ENCODE data around the gene OSBPL10. TPM values are rescaled to one million over a fixed set of nuclear protein-coding genes. Genes with fewer than 3 reads are reported as not detected.

OSBPL10 gene
- total and polyA plus RNA-seq, 2 experiments from 2014 or later = 2.4 to 8.1 TPM

DNA sequence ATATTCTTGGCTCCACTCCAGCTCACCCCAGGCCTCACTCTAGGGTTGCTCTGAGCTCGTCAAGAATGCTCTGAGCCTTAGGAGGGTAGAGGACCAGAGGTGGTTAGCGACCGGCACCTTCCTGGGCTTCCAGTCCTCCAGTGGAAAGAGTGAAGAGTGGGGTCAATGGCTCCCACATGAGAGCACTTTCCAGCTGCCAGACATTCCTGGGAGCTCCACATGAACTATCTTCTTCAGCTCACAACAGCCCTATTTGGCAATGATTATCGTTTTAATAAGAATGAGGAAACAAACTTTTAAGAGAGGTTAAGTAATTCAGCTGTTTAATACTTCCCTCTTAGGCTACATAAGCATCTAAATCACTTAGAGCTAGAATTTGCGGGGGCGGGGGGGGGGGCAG is 309.1 kb downstream of the OSBPL10 start:
- DNase-seq = no peak
- H3K36me3 ChIP-seq (ENCODE audit: low read depth) = no peaks in the 10 kb centered on the region

DNA sequence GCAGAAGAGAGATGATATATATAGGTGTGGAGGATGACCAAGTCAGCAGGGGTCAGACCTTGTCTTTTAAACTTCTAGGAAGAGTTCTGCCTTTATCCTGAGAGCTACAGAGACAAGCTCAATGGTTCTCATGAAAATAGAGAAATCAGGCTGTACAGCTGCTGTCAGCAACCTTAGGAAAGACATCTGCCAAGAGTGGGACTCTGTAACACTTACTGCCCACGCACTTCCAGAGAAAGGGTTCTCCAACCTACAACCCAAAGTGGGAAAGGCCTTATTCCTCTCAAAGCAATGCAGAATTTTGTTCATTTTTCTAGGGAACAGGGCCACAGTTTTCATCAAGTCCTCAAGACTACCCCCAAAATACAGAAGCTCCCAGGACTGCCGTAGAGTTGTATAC is 309.6 kb downstream of the OSBPL10 start:
- no peak overlapping the region for H2AFZ ChIP-seq
- H3K4me3 ChIP-seq = no peak overlapping the region
- no peak overlapping the region for H3K27ac ChIP-seq
- H3K9me3 ChIP-seq (ENCODE audit: low read depth) = no peaks in the 10 kb centered on the region
- no peaks in the 10 kb centered on the region for H3K27me3 ChIP-seq (replicated peaks; ENCODE audit: insufficient read depth)
- no peak overlapping the region for H3K9ac ChIP-seq
- no peak overlapping the region for H3K4me2 ChIP-seq (ENCODE audit: unreplicated experiment)
- 50 to 53% methylated on average over 2 of the region's 2 CpGs for WGBS, 2 experiments (ENCODE audit: low coverage in 1 of 2, low lambda C conversion rate in 2 of 2, missing lambda C conversion rate in 2 of 2)
- in situ Hi-C loops (cut with MboI) = no loop called here
- TF ChIP-seq EZH2 (IDR thresholded peaks at IDR 0.05; ENCODE audit: insufficient read depth, poor library complexity, severe bottlenecking) = no peak
- TF ChIP-seq EZH2phosphoT487 (IDR thresholded peaks at IDR 0.05; ENCODE audit: insufficient read depth, low read depth) = no peak
- H3K9me2 ChIP-seq (ENCODE audit: insufficient read depth) = no peaks in the 10 kb centered on the region
- DNase-seq = no peak
- no peaks in the 10 kb centered on the region for H4K20me1 ChIP-seq (ENCODE audit: insufficient read depth)
- H3F3A ChIP-seq (ENCODE audit: insufficient read depth) = no peaks in the 10 kb centered on the region
- no peaks in the 10 kb centered on the region for H3K4me1 ChIP-seq (ENCODE audit: insufficient read depth)
- no peaks in the 10 kb centered on the region for H3K36me3 ChIP-seq (ENCODE audit: low read depth)
- no peaks in the 10 kb centered on the region for H3K79me2 ChIP-seq (ENCODE audit: insufficient read depth)

More for the DNA sequence above, 309.1 kb downstream of the OSBPL10 start:
- Histone ChIP-seq H3K27me3 (replicated peaks; ENCODE audit: insufficient read depth) (no peaks in the 10 kb centered on the region), H3K9ac (no peak overlapping the region), H3K27ac (no peak overlapping the region), H3K4me3 (no peak overlapping the region), H3K79me2 (ENCODE audit: insufficient read depth) (no peaks in the 10 kb centered on the region), H3K9me2 (ENCODE audit: insufficient read depth) (no peaks in the 10 kb centered on the region), H3K9me3 (ENCODE audit: low read depth) (no peaks in the 10 kb centered on the region), H3F3A (ENCODE audit: insufficient read depth) (no peaks in the 10 kb centered on the region), H2AFZ (no peak overlapping the region), H4K20me1 (ENCODE audit: insufficient read depth) (no peaks in the 10 kb centered on the region), H3K4me2 (ENCODE audit: unreplicated experiment) (no peak overlapping the region), H3K4me1 (ENCODE audit: insufficient read depth) (no peaks in the 10 kb centered on the region)
- in situ Hi-C loops (cut with MboI) = no loop called here
- WGBS, 2 experiments (ENCODE audit: low coverage in 1 of 2, low lambda C conversion rate in 2 of 2, missing lambda C conversion rate in 2 of 2) = 46 to 52% methylated on average over 6 of the region's 6 CpGs
- no peak for TF ChIP-seq EZH2 (IDR thresholded peaks at IDR 0.05; ENCODE audit: insufficient read depth, poor library complexity, severe bottlenecking)
- TF ChIP-seq EZH2phosphoT487 (IDR thresholded peaks at IDR 0.05; ENCODE audit: insufficient read depth, low read depth) = no peak

DNA sequence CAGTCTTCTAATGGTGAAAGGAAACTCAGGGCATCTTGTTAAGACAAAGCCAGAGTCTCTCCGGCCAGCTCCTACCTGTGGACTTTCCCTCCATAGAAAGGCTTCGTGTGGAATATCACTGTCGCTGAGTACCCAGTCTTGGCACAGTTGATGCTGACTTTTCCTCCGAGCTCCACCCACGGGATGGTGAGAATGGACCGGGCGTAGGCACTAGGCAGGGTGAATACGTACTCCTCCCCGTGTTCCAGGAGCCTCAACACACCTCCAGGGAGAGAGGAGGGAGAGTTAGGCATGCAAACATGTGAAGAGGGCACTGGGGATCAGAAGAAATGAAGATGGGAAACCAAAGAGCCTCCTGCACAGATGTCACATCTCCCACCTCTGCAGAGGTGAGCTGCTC is 310.3 kb downstream of the OSBPL10 start:
- Histone ChIP-seq H3K27ac (no peak overlapping the region), H3K79me2 (ENCODE audit: insufficient read depth) (no peaks in the 10 kb centered on the region), H3K4me2 (ENCODE audit: unreplicated experiment) (no peak overlapping the region), H2AFZ (no peak overlapping the region), H3F3A (ENCODE audit: insufficient read depth) (no peaks in the 10 kb centered on the region), H3K9me2 (ENCODE audit: insufficient read depth) (no peaks in the 10 kb centered on the region), H3K36me3 (ENCODE audit: low read depth) (no peaks in the 10 kb centered on the region), H3K9ac (no peak overlapping the region), H3K4me1 (ENCODE audit: insufficient read depth) (no peaks in the 10 kb centered on the region), H3K4me3 (no peak overlapping the region), H3K27me3 (replicated peaks; ENCODE audit: insufficient read depth) (no peaks in the 10 kb centered on the region), H3K9me3 (ENCODE audit: low read depth) (no peaks in the 10 kb centered on the region), H4K20me1 (ENCODE audit: insufficient read depth) (no peaks in the 10 kb centered on the region)
- TF ChIP-seq EZH2phosphoT487 (IDR thresholded peaks at IDR 0.05; ENCODE audit: insufficient read depth, low read depth) (no peak), EZH2 (IDR thresholded peaks at IDR 0.05; ENCODE audit: insufficient read depth, poor library complexity, severe bottlenecking) (no peak)
- DNase-seq = no peak
- in situ Hi-C loops (cut with MboI) = no loop called here
- 88 to 91% methylated on average over 9 of the region's 9 CpGs for WGBS, 2 experiments (ENCODE audit: low coverage in 1 of 2, low lambda C conversion rate in 2 of 2, missing lambda C conversion rate in 2 of 2)

- Histone ChIP-seq H3K4me2 (ENCODE audit: unreplicated experiment) (no peak overlapping the region), H3K9me2 (ENCODE audit: insufficient read depth) (no peaks in the 10 kb centered on the region), H3K79me2 (ENCODE audit: insufficient read depth) (no peaks in the 10 kb centered on the region), H4K20me1 (ENCODE audit: insufficient read depth) (no peaks in the 10 kb centered on the region), H2AFZ (no peak overlapping the region), H3K27ac (no peak overlapping the region), H3K4me1 (ENCODE audit: insufficient read depth) (no peaks in the 10 kb centered on the region), H3F3A (ENCODE audit: insufficient read depth) (no peaks in the 10 kb centered on the region), H3K9ac (no peak overlapping the region), H3K27me3 (replicated peaks; ENCODE audit: insufficient read depth) (no peaks in the 10 kb centered on the region), H3K36me3 (ENCODE audit: low read depth) (no peaks in the 10 kb centered on the region), H3K9me3 (ENCODE audit: low read depth) (no peaks in the 10 kb centered on the region), H3K4me3 (no peak overlapping the region)
- 19 to 26% methylated on average over 1 of the region's 1 CpG for WGBS, 2 experiments (ENCODE audit: low coverage in 1 of 2, low lambda C conversion rate in 2 of 2, missing lambda C conversion rate in 2 of 2)
- TF ChIP-seq EZH2phosphoT487 (IDR thresholded peaks at IDR 0.05; ENCODE audit: insufficient read depth, low read depth) (no peak), EZH2 (IDR thresholded peaks at IDR 0.05; ENCODE audit: insufficient read depth, poor library complexity, severe bottlenecking) (no peak)
- in situ Hi-C loops (cut with MboI) = no loop called here
- no peak for DNase-seq
Measured at GRCh38 chr3:31670136-31670535, 310.9 kb downstream of the OSBPL10 start.

GRCh38 chr3:31668242-31668641 is 312.8 kb downstream of the OSBPL10 start:
- Histone ChIP-seq H3K9me2 (ENCODE audit: insufficient read depth) (no peaks in the 10 kb centered on the region), H3K9me3 (ENCODE audit: low read depth) (no peaks in the 10 kb centered on the region), H3K9ac (no peak overlapping the region), H3F3A (ENCODE audit: insufficient read depth) (no peaks in the 10 kb centered on the region), H3K27ac (no peak overlapping the region), H3K36me3 (ENCODE audit: low read depth) (no peaks in the 10 kb centered on the region), H2AFZ (no peak overlapping the region), H4K20me1 (ENCODE audit: insufficient read depth) (no peaks in the 10 kb centered on the region), H3K79me2 (ENCODE audit: insufficient read depth) (no peaks in the 10 kb centered on the region), H3K4me2 (ENCODE audit: unreplicated experiment) (no peak overlapping the region), H3K4me1 (ENCODE audit: insufficient read depth) (no peaks in the 10 kb centered on the region), H3K4me3 (no peak overlapping the region), H3K27me3 (replicated peaks; ENCODE audit: insufficient read depth) (no peaks in the 10 kb centered on the region)
- no peak for TF ChIP-seq EZH2 (IDR thresholded peaks at IDR 0.05; ENCODE audit: insufficient read depth, poor library complexity, severe bottlenecking)
- no peak for TF ChIP-seq EZH2phosphoT487 (IDR thresholded peaks at IDR 0.05; ENCODE audit: insufficient read depth, low read depth)
- no peak for DNase-seq
- in situ Hi-C loops (cut with MboI) = no loop called here
- WGBS, 2 experiments (ENCODE audit: low coverage in 1 of 2, low lambda C conversion rate in 2 of 2, missing lambda C conversion rate in 2 of 2) = 75 to 76% methylated on average over 4 of the region's 4 CpGs

Data from GM23248 (cell line).